Measurements from ENCODE around the gene LRP4.

Gene LRP4

GRCh38 chr11:46918788-46919513 lies 601 bp upstream of the LRP4 start:
- DNase-seq (ENCODE audit: low read depth), result no peak

GRCh38 chr11:46917762-46918082 lies 628 bp downstream of the LRP4 start:
- no peak for DNase-seq (ENCODE audit: low read depth)

GRCh38 chr11:46917109-46917761 lies 1.1 kb downstream of the LRP4 start:
- no peak for DNase-seq (ENCODE audit: low read depth)

- peak; percentile 60 for DNase-seq (ENCODE audit: low read depth)
Observed at GRCh38 chr11:46916286-46917108, 1.9 kb downstream of the LRP4 start.

GRCh38 chr11:46914910-46915309 lies 3.4 kb downstream of the LRP4 start:
- DNase-seq (ENCODE audit: low read depth), result no peak

GRCh38 chr11:46914363-46914762 lies 4.0 kb downstream of the LRP4 start:
- no peak for DNase-seq (ENCODE audit: low read depth)

- no peak for DNase-seq (ENCODE audit: low read depth)
Observed at GRCh38 chr11:46913484-46913883, 4.9 kb downstream of the LRP4 start.

GRCh38 chr11:46912526-46913150 lies 5.7 kb downstream of the LRP4 start:
- DNase-seq (ENCODE audit: low read depth), result no peak

GRCh38 chr11:46907606-46908005 lies 10.7 kb downstream of the LRP4 start:
- no peak for DNase-seq (ENCODE audit: low read depth)

GRCh38 chr11:46906609-46907041 lies 11.7 kb downstream of the LRP4 start:
- DNase-seq (ENCODE audit: low read depth), result no peak

GRCh38 chr11:46905806-46906205 lies 12.5 kb downstream of the LRP4 start:
- peak; percentile 36 for DNase-seq (ENCODE audit: low read depth)

GRCh38 chr11:46903846-46904245 lies 14.5 kb downstream of the LRP4 start:
- no peak for DNase-seq (ENCODE audit: low read depth)

- no peak for DNase-seq (ENCODE audit: low read depth)
Observed at GRCh38 chr11:46902694-46903093, 15.7 kb downstream of the LRP4 start.

- no peak for DNase-seq (ENCODE audit: low read depth)
Observed at GRCh38 chr11:46901156-46901555, 17.2 kb downstream of the LRP4 start.

GRCh38 chr11:46900091-46900746 lies 18.1 kb downstream of the LRP4 start:
- DNase-seq (ENCODE audit: low read depth), result no peak

- DNase-seq (ENCODE audit: low read depth), result no peak
Observed at GRCh38 chr11:46899501-46900025, 18.8 kb downstream of the LRP4 start.

GRCh38 chr11:46898396-46899095 lies 19.8 kb downstream of the LRP4 start:
- DNase-seq (ENCODE audit: low read depth), result no peak

GRCh38 chr11:46896719-46897406 lies 21.5 kb downstream of the LRP4 start:
- peak; percentile 42 for DNase-seq (ENCODE audit: low read depth)

- DNase-seq (ENCODE audit: low read depth), result no peak
Observed at GRCh38 chr11:46895821-46896220, 22.5 kb downstream of the LRP4 start.

- no peak for DNase-seq (ENCODE audit: low read depth)
Observed at GRCh38 chr11:46894961-46895360, 23.4 kb downstream of the LRP4 start.

- DNase-seq (ENCODE audit: low read depth), result no peak
Observed at GRCh38 chr11:46894506-46894905, 23.8 kb downstream of the LRP4 start.

Data from amniotic epithelial cell (primary cell).